Lower lobe of right lung (tissue), 2 donors: ENCODE results near the gene GPR150. TPM values are rescaled to one million over a fixed set of nuclear protein-coding genes. Genes with fewer than 3 reads are reported as not detected.

Experiments used
- ATAC-seq, 2 donors: fragments of 200-7000 bp; cut with Tn5 transposase; one replicate each; pipeline ENCODE4 v1.9.1; 2020 to 2022; ENCODE audit warnings: mild to moderate bottlenecking in 2 of 2, moderate library complexity in 2 of 2
- DNase-seq: peaks from one replicate; pipeline ENCODE4 v3.0.0-alpha.2; 2020
- H3K27ac ChIP-seq: fragments of 200-600 bp; one replicate; pipeline ENCODE4 v1.8.0; 2022
- H3K27me3 ChIP-seq: fragments of 200-600 bp; one replicate; pipeline ENCODE4 v1.8.0; 2022; ENCODE audit warnings: low read depth
- H3K36me3 ChIP-seq: fragments of 200-600 bp; one replicate; pipeline ENCODE4 v1.8.0; 2022; ENCODE audit warnings: mild to moderate bottlenecking
- H3K4me1 ChIP-seq: fragments of 200-600 bp; one replicate; pipeline ENCODE4 v1.8.0; 2022
- H3K4me3 ChIP-seq: fragments of 200-600 bp; one replicate; pipeline ENCODE4 v1.8.0; 2022; ENCODE audit warnings: mild to moderate bottlenecking
- H3K9me3 ChIP-seq: fragments of 200-600 bp; one replicate; pipeline ENCODE4 v1.8.0; 2022
- intact Hi-C: fragments of 100-400 bp; cut with DNase I; formaldehyde crosslinking; loops from one replicate; pipeline ENCODE4 v1.11.0; 2022
- total RNA-seq: library from RNA; stranded (reverse); fragmentation: NEBNext Ultra II Directional; extraction: Animal tissue kit (Norgen Biotek cat#: 25700); gene quantifications from one replicate; pipeline ENCODE4 v1.2.1, GENCODE V29; 2021
- TF ChIP-seq, protein P1 (sequence below): fragments of 200-600 bp; IDR thresholded peaks from one replicate; pipeline ENCODE4 v1.8.0; 2022; ENCODE audit warnings: antibody characterized with exemption, mild to moderate bottlenecking
- donor health status: DM: no; HTN: yes; CAD: no; lungs with severe emphysema.

Gene GPR150
- total RNA-seq, 1 donor from 2014 or later, result 0.18 TPM

DNA sequence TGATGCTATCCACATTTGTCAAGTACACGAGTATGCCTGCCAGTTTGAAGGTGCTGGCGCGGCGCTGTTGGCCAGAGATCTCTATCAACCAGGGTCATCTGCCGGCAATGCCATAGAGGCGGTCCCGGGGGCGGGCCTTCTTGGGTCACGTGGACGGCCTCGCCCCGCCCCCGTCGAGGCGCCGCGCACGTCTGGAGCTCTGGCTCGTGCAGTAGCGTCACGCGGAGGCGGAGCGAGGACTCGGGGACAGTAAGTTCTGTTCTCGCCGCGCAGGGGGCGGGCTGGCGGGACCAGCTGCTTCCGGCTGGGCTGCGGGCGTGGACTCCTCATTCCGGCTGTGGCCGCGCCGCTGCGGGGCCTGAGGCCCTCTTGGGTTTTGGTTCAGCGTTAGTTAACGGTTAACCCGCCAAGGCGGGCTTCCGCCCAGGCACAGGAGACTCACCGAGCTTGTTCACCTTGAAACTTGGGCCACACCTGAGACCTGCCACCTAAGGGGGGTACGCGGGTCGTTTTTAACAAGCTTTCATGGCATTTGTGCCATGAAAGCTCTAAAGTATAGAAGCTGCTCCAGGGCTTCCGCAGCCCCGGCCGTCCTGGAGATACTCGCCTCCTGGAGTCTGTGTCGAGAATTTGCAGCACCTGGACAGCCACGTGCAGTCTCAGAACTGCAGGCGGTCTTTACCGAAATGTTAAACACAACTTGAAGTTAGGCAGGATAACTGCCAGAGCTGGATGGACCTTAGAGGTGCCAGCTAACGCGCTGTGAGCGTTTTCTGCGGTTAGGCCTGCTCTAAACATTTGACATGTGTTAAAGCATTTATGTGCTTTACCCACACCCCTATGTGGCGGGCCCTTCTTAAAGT lies 26.9 kb downstream of the GPR150 start, which contains the start of gene RFESD:
Gene RFESD, plus strand, starts transcription at position 209 of the 863 bp plus-strand sequence. CDS start 5,495 bp downstream, outside the sequence.
- peak within 1 kb of the TSS; percentile 94 for H3K27ac ChIP-seq
- H3K27me3 ChIP-seq, result no peaks in the 10 kb centered on the region
- TF ChIP-seq, protein P1, sequence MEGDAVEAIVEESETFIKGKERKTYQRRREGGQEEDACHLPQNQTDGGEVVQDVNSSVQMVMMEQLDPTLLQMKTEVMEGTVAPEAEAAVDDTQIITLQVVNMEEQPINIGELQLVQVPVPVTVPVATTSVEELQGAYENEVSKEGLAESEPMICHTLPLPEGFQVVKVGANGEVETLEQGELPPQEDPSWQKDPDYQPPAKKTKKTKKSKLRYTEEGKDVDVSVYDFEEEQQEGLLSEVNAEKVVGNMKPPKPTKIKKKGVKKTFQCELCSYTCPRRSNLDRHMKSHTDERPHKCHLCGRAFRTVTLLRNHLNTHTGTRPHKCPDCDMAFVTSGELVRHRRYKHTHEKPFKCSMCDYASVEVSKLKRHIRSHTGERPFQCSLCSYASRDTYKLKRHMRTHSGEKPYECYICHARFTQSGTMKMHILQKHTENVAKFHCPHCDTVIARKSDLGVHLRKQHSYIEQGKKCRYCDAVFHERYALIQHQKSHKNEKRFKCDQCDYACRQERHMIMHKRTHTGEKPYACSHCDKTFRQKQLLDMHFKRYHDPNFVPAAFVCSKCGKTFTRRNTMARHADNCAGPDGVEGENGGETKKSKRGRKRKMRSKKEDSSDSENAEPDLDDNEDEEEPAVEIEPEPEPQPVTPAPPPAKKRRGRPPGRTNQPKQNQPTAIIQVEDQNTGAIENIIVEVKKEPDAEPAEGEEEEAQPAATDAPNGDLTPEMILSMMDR, result peak; percentile 21
- no peaks in the 10 kb centered on the region for H3K36me3 ChIP-seq
- peak within 1 kb of the TSS; percentile 55 for H3K4me3 ChIP-seq
- DNase-seq, result peak; percentile 100
- ATAC-seq, result peak; percentile 98 to 99
- H3K9me3 ChIP-seq, result no peaks in the 10 kb centered on the region
- peaks cover 20% of the 10 kb centered on the region for H3K4me1 ChIP-seq
- intact Hi-C loops, result loop anchor here (10.0 kb wide), 1 partner anchor 198 kb away; no protein-coding TSS in a partner anchor

DNA sequence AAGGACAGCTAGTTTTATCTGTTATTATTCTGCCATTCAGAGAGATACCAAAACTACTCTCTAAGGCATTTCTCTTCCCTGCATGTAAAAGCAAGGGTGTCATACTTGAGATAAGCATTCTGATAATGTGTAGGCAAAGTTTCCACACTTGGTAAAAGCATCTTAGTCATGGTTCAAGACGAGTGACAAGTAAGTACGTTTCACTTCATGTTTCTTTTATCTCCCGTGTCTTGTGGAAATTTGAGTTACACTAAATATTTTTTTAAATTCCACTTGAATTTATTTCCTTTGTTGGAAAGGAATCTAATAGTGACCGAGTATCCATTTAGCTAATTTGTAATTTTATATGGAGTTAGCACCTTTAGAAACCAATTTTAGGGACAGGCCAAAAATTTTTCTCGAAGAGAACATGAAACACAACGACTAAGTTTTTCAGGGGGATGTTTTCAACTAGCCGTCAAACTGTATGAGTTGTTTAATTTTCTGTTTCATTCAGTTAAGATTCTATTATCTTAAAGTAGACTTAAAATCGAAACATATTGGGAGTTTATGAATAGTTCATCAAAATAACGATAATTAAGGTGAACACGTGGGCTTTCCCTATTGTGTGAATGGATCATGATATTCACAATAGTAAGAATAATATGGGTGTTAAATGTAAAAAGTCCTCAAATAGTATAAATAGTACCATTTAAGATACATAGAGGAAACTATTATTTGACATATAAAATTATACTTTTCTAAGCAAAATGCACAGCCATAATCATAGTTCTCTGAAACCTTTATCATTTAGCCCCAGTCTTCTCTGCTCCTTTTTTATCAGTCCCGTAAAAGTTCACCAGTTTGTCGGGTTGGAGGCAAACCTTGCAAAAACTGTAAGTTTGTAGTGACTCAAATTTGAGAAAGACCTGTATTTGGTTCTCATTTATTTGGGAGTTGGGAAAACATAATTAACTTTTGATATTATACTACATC lies 28.3 kb downstream of the GPR150 start:
- ATAC-seq, result no peak
- DNase-seq, result no peak
- intact Hi-C loops, result loop anchor here (10.0 kb wide), 1 partner anchor 197 kb away; no protein-coding TSS in a partner anchor
- Histone ChIP-seq H3K27ac (peak overlapping the region; percentile 94), H3K36me3 (no peaks in the 10 kb centered on the region), H3K4me3 (no peak overlapping the region), H3K27me3 (no peaks in the 10 kb centered on the region), H3K9me3 (no peaks in the 10 kb centered on the region), H3K4me1 (peaks cover 15% of the 10 kb centered on the region)
- TF ChIP-seq, protein P1, result no peak

DNA sequence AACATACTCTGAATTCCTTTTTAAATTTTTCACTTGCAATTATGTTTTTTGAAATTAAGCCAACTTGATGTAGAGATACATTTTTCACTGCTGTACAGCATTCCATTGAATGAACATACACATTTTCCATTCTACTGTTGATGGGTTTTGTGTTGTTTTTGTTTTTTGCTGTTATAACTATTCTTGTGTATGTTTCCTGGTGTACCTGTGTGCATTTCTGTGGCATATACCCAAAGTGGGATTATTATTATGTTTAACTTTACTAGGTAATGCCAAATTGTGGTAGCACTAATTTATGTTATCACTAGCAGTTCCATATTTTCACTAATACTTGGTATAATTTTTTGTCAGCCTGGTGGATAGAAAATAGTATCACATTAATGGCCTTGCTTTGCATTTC lies 29.4 kb downstream of the GPR150 start:
- intact Hi-C loops, result loop anchor here (10.0 kb wide), 1 partner anchor 196 kb away; no protein-coding TSS in a partner anchor
- H3K36me3 ChIP-seq, result no peaks in the 10 kb centered on the region

DNA sequence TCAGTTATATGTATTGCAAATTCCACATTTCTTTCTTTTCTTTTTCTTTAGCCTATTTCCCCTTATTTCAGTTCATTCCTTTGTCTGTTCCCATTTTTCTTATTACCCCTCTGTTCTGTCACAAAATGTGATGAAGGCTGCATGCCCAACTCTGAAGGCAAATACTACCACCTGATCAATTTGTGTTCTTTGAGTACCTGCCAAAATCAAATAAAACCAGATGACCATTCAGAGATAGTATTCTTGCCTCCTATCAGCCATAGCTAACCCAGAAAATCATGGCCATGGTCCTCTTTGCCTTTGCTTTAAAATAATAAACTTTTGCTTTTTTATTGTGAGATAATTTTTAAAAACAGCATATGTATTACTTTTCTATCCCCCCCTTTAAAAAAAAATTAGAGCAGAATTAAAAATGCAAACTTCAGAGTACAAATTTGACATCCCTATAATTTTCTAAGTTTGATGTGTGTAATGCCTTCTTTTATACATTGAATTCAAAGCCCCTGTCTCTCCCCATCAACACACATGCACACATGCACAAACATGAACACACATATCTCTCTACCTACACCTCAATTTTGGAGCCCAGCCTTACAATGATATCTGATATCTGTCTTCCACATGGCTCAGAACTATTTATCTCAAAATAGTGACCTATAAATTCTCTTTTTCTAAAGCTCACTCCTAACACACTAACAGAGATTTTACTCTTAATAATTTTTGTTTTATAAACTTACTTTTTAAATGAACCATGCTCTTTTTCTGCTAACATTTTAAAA lies 30.1 kb downstream of the GPR150 start:
- H3K27me3 ChIP-seq, result no peaks in the 10 kb centered on the region
- no peak for ATAC-seq
- H3K9me3 ChIP-seq, result no peaks in the 10 kb centered on the region
- H3K27ac ChIP-seq, result no peak overlapping the region
- no peaks in the 10 kb centered on the region for H3K36me3 ChIP-seq
- no peak for DNase-seq
- H3K4me3 ChIP-seq, result no peak overlapping the region
- H3K4me1 ChIP-seq, result peaks cover 10% of the 10 kb centered on the region
- TF ChIP-seq, protein P1, result no peak
- intact Hi-C loops, result loop anchor here (10.0 kb wide), 1 partner anchor 195 kb away; no protein-coding TSS in a partner anchor

More for the DNA sequence above, 29.4 kb downstream of the GPR150 start:
- Histone ChIP-seq H3K4me3 (no peak overlapping the region), H3K4me1 (peaks cover 12% of the 10 kb centered on the region), H3K9me3 (no peaks in the 10 kb centered on the region), H3K27me3 (no peaks in the 10 kb centered on the region), H3K27ac (no peak overlapping the region)
- TF ChIP-seq, protein P1, result no peak
- DNase-seq (no peak), ATAC-seq (no peak)
